Stimulated activated naive CD8-positive, alpha-beta T cell treated with anti-CD3 and anti-CD28 coated beads, Interleukin-15, amount 100 ng/mL, for 72 hours (primary cell): ENCODE measurements around the gene WDR62.

ENCODE experiments used
- ATAC-seq: fragments of 150-1000 bp; cut with Tn5 transposase; 2 replicates; pipeline ENCODE4 v1.10.0; 2021; ENCODE audit warnings: mild to moderate bottlenecking, moderate library complexity
- DNase-seq, 2 donors: peaks; one replicate each; pipeline ENCODE4 v3.0.0; 2021 to 2022
- H3K27ac Mint-ChIP-seq, 2 donors: one replicate each; pipeline ENCODE4 v1.8.0; 2022; ENCODE audit warnings: mild to moderate bottlenecking in 2 of 2, mixed read lengths in 2 of 2, moderate library complexity in 2 of 2
- H3K27me3 Mint-ChIP-seq: one replicate; pipeline ENCODE4 v1.8.0; 2022; ENCODE audit warnings: mixed read lengths
- H3K4me1 Mint-ChIP-seq: one replicate; pipeline ENCODE4 v1.8.0; 2022; ENCODE audit warnings: mild to moderate bottlenecking, mixed read lengths
- H3K4me3 Mint-ChIP-seq, 2 donors: one replicate each; pipeline ENCODE4 v1.8.0; 2022; ENCODE audit warnings: mild to moderate bottlenecking in 2 of 2, mixed read lengths in 2 of 2, moderate library complexity in 1 of 2
- H3K9me3 Mint-ChIP-seq, 2 donors: one replicate each; pipeline ENCODE4 v1.8.0; 2022; ENCODE audit warnings: mixed read lengths in 2 of 2

WDR62 gene

DNA sequence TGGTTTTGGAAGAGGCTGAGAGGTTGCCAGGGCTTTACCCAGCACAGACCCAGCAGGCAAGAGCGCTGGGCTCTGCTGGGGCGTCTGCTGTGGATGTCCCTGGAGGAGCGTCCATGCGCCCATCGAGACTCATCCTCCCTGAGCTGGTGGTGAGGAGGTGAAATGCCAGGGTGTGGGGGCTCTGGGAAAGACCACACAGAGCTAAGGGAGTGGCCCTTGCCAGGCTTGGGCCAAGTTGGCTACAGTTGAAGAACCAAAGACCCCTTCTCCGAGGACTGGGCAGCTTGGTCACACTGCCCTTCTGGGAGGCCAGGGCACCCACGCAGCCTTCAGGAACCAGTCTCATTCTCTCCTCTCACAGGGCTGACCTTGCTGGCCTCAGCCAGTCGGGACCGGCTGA, 31.6 kb downstream of the WDR62 start:
- DNase-seq (no peak), ATAC-seq (no peak)
- H3K27ac Mint-ChIP-seq = no peak overlapping the region
- H3K27me3 Mint-ChIP-seq = no peaks in the 10 kb centered on the region
- H3K9me3 Mint-ChIP-seq = no peaks in the 10 kb centered on the region
- peaks cover under 1% of the 10 kb centered on the region for H3K4me1 Mint-ChIP-seq
- no peak overlapping the region for H3K4me3 Mint-ChIP-seq

DNA sequence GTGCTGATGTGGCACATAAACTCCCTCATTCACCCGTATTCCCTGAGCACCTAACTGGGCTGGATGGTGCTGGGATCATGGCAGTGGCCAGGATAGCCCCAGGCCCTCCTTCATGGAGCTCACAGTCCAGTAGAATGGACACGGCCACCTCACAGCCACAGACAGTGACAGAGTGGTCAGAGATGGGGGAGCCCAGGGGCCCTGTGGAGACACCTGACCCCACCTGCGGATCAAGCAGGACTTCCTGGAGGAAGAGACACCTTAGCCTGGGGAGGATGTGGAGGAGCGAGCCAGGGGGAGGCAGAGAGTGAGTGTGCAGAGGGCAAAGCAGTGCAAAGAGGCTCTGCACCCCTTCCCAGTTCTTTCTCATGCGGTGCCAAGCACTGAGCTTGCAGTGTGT, 35.1 kb downstream of the WDR62 start:
- ATAC-seq = no peak
- DNase-seq = no peak
- Mint-ChIP-seq H3K4me3 (no peak overlapping the region), H3K4me1 (peaks cover 29% of the 10 kb centered on the region), H3K9me3 (no peaks in the 10 kb centered on the region), H3K27ac (no peak overlapping the region), H3K27me3 (no peaks in the 10 kb centered on the region)

GRCh38 chr19:36090910-36091695, 36.4 kb downstream of the WDR62 start:
- no peak for DNase-seq
- peak overlapping the region in 1 of 2 donors; percentile 35 for H3K4me3 Mint-ChIP-seq
- H3K9me3 Mint-ChIP-seq = no peaks in the 10 kb centered on the region
- no peak overlapping the region for H3K27ac Mint-ChIP-seq
- no peak for ATAC-seq
- H3K27me3 Mint-ChIP-seq = no peaks in the 10 kb centered on the region
- H3K4me1 Mint-ChIP-seq = peaks cover 29% of the 10 kb centered on the region

- peak overlapping the region in 1 of 2 donors; percentile 36 for H3K27ac Mint-ChIP-seq
- peak overlapping the region in 1 of 2 donors; percentile 55 for H3K4me3 Mint-ChIP-seq
- peaks cover 29% of the 10 kb centered on the region for H3K4me1 Mint-ChIP-seq
- ATAC-seq = peak; percentile 31
- no peaks in the 10 kb centered on the region for H3K27me3 Mint-ChIP-seq
- DNase-seq = no peak
- H3K9me3 Mint-ChIP-seq = no peaks in the 10 kb centered on the region
Observed at GRCh38 chr19:36092566-36092965, 37.9 kb downstream of the WDR62 start.

GRCh38 chr19:36093146-36093662, 38.5 kb downstream of the WDR62 start:
- Mint-ChIP-seq H3K27ac (peak overlapping the region; percentile 36 to 62), H3K9me3 (no peaks in the 10 kb centered on the region), H3K4me3 (peak overlapping the region; percentile 20 to 55), H3K4me1 (peaks cover 29% of the 10 kb centered on the region), H3K27me3 (no peaks in the 10 kb centered on the region)
- peak; percentile 30 to 46 for DNase-seq
- ATAC-seq = peak; percentile 92

DNA sequence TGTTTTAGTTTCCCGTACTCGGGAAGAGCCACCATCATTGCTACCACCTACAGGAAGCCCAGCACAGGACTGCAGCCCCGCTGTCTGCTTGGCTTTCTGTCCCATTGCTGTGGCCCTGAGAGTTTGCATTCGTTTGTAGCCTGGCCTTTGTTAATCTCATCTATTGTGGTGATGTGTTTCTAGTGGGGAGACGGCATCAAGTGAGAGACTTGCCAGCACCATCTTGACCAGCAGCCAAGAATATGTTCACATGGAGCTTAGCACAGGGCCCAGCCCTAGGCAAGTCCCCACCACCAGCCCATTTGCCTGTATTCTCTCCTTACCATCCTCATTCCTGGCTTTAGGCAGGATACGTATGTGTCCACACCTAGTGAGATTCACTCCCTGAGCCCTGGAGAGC, 39.0 kb downstream of the WDR62 start:
- Mint-ChIP-seq H3K4me3 (no peak overlapping the region), H3K27ac (peak overlapping the region in 1 of 2 donors; percentile 62), H3K27me3 (no peaks in the 10 kb centered on the region), H3K4me1 (peaks cover 29% of the 10 kb centered on the region), H3K9me3 (no peaks in the 10 kb centered on the region)
- no peak for ATAC-seq
- no peak for DNase-seq

DNA sequence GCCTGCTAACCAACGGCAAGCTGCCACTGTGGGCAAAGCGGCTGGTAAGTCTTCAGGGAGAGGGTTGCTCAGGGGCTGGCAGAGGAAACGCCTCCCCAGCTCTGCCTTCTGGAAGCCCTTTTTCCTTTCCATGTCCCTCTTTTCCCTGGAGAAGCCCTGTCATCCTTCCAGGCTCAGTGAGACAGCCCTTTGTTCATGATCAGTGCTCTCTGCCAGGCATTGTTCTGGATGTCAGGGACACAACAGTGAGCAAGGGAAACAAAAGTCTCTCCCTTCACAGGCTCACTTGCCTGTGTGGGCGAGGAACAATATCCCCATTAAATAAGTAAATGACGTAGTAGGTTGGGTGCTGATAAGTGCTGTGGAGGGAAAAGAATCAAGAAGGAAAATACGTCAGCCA, 42.3 kb downstream of the WDR62 start:
- peak overlapping the region; percentile 10 to 72 for H3K27ac Mint-ChIP-seq
- no peak for DNase-seq
- H3K4me1 Mint-ChIP-seq = peaks cover 21% of the 10 kb centered on the region
- H3K4me3 Mint-ChIP-seq = no peak overlapping the region
- no peaks in the 10 kb centered on the region for H3K27me3 Mint-ChIP-seq
- no peaks in the 10 kb centered on the region for H3K9me3 Mint-ChIP-seq
- no peak for ATAC-seq

GRCh38 chr19:36099166-36099785, 44.6 kb downstream of the WDR62 start:
- no peaks in the 10 kb centered on the region for H3K9me3 Mint-ChIP-seq
- H3K27ac Mint-ChIP-seq = no peak overlapping the region
- ATAC-seq (no peak), DNase-seq (no peak)
- no peak overlapping the region for H3K4me3 Mint-ChIP-seq
- H3K4me1 Mint-ChIP-seq = no peaks in the 10 kb centered on the region
- no peaks in the 10 kb centered on the region for H3K27me3 Mint-ChIP-seq

DNA sequence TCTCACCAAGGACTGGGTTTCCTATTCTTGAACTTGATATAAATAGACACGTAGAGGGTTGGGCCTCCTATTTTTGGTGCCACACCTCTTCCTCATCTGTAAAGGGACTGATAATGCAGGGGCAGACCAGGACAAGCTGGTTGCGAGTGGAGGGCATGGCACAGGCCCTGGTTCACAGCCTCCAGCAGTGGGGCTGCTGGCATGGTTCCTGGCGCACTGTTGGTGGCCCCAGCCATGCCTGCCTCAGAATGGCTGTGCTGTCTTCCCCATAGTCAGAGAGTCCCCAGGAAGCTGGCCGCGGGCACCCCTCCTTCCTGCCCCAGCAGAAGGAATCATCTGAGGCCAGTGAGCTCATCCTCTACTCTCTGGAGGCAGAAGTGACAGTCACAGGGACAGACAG, 45.8 kb downstream of the WDR62 start:
- Mint-ChIP-seq H3K4me1 (no peaks in the 10 kb centered on the region), H3K27me3 (no peaks in the 10 kb centered on the region), H3K27ac (no peak overlapping the region), H3K9me3 (no peaks in the 10 kb centered on the region), H3K4me3 (no peak overlapping the region)
- no peak for ATAC-seq
- DNase-seq = no peak

DNA sequence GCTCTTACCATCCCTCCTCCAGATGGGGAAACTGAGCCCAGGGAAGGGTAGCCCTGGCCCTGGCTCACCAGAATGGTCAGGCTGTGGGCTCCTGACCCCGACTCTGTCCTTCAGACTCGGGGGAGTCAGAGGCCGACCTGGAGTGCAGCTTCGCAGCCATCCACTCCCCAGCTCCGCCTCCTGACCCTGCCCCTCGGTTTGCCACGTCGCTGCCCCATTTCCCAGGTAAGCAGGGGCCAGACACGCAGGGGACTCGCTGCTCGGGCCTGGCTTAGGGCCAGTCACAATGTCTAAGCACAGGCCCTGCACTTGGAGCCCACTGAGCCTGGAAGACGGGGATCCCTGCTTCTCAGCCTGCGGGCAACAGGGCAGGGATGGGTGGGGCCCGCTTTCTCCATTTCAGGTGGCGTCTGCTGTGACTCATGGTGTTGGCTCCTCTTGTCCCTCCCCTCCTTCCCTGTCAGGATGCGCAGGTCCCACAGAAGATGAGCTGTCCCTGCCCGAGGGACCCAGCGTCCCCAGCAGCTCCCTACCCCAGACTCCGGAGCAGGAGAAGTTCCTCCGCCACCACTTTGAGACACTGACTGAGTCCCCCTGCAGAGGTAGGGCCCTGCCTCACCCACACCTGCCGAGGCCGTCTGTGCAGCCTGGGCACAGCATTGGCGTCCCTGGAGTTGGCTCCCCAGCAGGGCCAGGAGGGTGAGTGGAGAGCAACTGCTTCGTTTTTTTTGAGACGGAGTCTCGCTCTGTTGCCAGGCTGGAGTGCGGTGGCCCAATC, 47.0 kb downstream of the WDR62 start:
- Mint-ChIP-seq H3K9me3 (no peaks in the 10 kb centered on the region), H3K4me3 (no peak overlapping the region), H3K27me3 (no peaks in the 10 kb centered on the region), H3K27ac (peak overlapping the region in 1 of 2 donors; percentile 19), H3K4me1 (no peaks in the 10 kb centered on the region)
- DNase-seq (no peak), ATAC-seq (no peak)

- H3K27ac Mint-ChIP-seq = peak overlapping the region in 1 of 2 donors; percentile 48
- no peaks in the 10 kb centered on the region for H3K9me3 Mint-ChIP-seq
Observed at GRCh38 chr19:36103040-36103626, 48.4 kb downstream of the WDR62 start.

GRCh38 chr19:36103842-36104552, 49.3 kb downstream of the WDR62 start:
- Mint-ChIP-seq H3K27ac (peak overlapping the region in 1 of 2 donors; percentile 63), H3K4me1 (no peaks in the 10 kb centered on the region), H3K4me3 (no peak overlapping the region), H3K9me3 (no peaks in the 10 kb centered on the region), H3K27me3 (no peaks in the 10 kb centered on the region)
- no peak for ATAC-seq
- no peak for DNase-seq

More at GRCh38 chr19:36103040-36103626, 48.4 kb downstream of the WDR62 start:
- Mint-ChIP-seq H3K4me3 (no peak overlapping the region), H3K27me3 (no peaks in the 10 kb centered on the region), H3K4me1 (no peaks in the 10 kb centered on the region)
- no peak for ATAC-seq
- DNase-seq = no peak

- H3K27ac Mint-ChIP-seq = peak overlapping the region in 1 of 2 donors; percentile 20
- no peak for DNase-seq
- H3K4me1 Mint-ChIP-seq = no peaks in the 10 kb centered on the region
- no peaks in the 10 kb centered on the region for H3K27me3 Mint-ChIP-seq
- no peak for ATAC-seq
- H3K4me3 Mint-ChIP-seq = no peak overlapping the region
- H3K9me3 Mint-ChIP-seq = no peaks in the 10 kb centered on the region
Observed at GRCh38 chr19:36106441-36106840, 51.7 kb downstream of the WDR62 start.

DNA sequence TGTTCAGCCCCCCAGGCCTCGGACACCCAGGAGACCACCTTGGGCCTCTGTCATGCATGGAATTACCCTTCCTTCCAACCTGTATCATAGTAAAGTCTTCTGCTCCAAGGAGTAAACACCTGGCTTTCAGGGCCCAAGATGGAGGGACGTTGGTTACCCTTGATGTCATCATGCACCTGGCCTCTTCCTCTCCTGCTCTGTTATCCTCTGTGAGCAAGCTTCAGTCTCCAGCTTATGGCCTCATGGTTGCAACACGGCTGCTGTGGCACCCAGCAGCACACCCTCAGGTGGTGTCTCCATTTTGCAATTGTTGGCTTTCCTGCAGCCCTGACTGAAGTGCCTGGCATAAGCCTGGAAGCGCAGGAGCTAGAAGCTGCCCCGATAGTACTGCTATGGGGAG, 52.3 kb downstream of the WDR62 start:
- Mint-ChIP-seq H3K9me3 (no peaks in the 10 kb centered on the region), H3K4me3 (no peak overlapping the region), H3K27me3 (no peaks in the 10 kb centered on the region), H3K27ac (peak overlapping the region; percentile 8 to 21), H3K4me1 (no peaks in the 10 kb centered on the region)
- ATAC-seq (no peak), DNase-seq (no peak)

DNA sequence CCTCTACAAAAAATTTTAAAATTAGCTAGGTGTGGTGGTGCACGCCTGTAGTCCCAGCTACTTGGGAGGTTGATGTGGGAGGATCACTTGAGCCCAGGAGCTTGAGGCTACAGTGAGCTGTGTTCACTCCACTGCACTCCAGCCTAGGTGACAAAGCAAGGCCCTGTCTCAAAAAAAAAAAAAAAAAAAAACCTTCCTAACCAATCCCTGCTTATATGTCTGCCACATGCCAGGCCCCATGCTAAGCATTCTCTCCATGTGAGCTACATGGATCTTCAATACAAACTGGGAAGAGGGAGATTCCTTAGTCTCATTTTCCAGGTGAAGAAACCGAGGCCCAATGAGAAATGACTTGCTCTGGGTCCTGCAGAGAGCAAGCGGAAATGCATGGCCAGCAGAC, 54.0 kb downstream of the WDR62 start:
- no peak overlapping the region for H3K4me3 Mint-ChIP-seq
- peaks cover 12% of the 10 kb centered on the region for H3K4me1 Mint-ChIP-seq
- ATAC-seq = no peak

More for the DNA sequence above, 54.0 kb downstream of the WDR62 start:
- DNase-seq = no peak
- no peaks in the 10 kb centered on the region for H3K9me3 Mint-ChIP-seq
- no peak overlapping the region for H3K27ac Mint-ChIP-seq
- H3K27me3 Mint-ChIP-seq = no peaks in the 10 kb centered on the region
